Esophagus squamous epithelium (tissue), 4 donors: ENCODE measurements around the gene EXOC3L4.

Experiments
- POLR2A ChIP-seq, 4 donors: fragments of 450-650 bp; IDR thresholded peaks; one replicate each; pipeline ENCODE4 v1.6.1; 2017; ENCODE audit warnings: antibody characterized with exemption in 4 of 4, mild to moderate bottlenecking in 4 of 4, moderate library complexity in 3 of 4
- TF ChIP-seq, protein P1 (sequence below), 6 experiments: fragments of 450-650 bp in 4 of 6; fragments of 200-600 bp in 2 of 6; sonication (generic) in 2 of 6; IDR thresholded peaks; one replicate each; pipeline ENCODE4 v1.5.1; 2016 to 2019; ENCODE audit warnings: antibody characterized with exemption in 6 of 6, mild to moderate bottlenecking in 4 of 6, moderate library complexity in 4 of 6

DNA sequence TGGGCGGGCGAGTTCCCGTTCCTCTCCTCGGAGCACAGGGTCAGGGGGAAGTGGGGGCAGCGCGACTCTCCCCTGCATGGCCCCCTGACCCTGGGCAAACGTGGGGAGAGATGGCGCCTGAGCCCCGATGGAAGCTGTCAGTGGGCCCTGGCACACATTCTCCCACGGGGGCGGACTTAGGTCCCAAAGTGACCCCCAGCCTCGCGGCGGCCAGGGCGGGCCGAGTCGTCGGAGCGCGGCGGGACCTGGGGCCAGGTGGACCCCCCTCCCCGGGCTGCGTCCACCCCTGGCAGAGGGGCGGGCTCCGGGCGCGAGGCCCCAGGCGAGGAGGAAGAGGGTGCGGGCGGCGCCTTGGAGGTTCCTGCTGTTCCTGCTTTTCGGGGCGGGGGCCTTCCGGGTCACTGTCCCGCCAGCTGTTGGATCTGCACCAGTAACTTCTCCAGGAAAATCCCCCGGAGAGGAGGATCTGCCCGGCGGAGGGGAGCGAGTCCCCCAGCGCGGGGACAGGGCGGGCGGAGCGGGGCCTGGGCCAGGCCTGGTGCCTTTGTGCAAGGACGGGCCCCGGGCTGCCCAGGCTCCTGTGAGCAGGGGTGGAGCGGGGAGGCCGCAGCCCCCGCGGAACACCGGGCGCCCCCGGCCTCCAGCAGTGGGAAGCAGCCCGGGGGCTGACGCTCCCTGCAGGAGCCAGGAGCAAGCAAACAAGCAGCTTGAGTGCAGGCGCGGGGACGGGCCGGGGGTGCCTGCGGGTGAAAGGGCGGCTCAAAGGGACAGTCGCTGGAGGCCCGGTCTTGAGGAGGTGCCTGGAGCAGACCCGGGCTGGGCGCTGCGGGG, 44.0 kb downstream of the EXOC3L4 start:
- TF ChIP-seq, protein P1, sequence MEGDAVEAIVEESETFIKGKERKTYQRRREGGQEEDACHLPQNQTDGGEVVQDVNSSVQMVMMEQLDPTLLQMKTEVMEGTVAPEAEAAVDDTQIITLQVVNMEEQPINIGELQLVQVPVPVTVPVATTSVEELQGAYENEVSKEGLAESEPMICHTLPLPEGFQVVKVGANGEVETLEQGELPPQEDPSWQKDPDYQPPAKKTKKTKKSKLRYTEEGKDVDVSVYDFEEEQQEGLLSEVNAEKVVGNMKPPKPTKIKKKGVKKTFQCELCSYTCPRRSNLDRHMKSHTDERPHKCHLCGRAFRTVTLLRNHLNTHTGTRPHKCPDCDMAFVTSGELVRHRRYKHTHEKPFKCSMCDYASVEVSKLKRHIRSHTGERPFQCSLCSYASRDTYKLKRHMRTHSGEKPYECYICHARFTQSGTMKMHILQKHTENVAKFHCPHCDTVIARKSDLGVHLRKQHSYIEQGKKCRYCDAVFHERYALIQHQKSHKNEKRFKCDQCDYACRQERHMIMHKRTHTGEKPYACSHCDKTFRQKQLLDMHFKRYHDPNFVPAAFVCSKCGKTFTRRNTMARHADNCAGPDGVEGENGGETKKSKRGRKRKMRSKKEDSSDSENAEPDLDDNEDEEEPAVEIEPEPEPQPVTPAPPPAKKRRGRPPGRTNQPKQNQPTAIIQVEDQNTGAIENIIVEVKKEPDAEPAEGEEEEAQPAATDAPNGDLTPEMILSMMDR (IDR thresholded peaks at IDR 0.05), result no peak
- no peak for TF ChIP-seq POLR2A (IDR thresholded peaks at IDR 0.05)
